HuH-7.5 (cell line): ENCODE data around the gene RPS27.

ENCODE experiments used
- DNase-seq: peaks from one replicate; pipeline ENCODE4 v3.0.0; 2011; ENCODE audit warnings: low spot score

The RPS27 gene

DNA sequence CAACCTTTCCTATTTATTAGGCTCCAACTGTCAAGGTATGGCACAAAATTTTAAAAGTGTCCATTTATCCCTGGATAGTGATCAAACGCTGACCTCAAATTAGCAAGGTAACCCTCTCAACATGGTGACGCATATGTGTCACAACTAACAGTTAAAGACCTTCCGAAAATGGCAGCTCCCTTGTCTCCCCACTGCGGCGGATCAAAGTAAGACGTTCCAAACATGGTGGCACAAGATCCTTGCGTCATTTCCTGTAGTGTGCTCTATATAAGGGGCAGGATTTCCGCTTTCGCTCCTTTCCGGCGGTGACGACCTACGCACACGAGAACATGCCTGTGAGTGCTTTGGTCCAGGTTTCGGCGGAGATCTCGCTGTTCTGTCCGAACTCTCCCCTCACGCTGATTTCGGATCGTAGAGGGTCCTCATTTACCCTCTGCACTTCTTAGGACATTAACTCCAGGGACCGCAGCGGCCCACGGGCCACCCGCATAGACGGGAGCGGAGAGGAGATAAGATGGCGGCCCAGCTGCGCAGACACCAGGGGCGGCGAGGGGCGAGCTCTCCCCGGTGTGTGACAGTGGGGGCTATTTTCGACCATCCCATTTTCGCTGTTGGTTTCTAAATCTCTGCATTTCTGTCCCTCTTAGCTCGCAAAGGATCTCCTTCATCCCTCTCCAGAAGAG lies at the start of gene RPS27:
TSS of gene RPS27 (plus strand) at position 295 of the 683 bp plus-strand sequence. CDS start at position 330, 35 bp downstream.
- peak; percentile 94 for DNase-seq

DNA sequence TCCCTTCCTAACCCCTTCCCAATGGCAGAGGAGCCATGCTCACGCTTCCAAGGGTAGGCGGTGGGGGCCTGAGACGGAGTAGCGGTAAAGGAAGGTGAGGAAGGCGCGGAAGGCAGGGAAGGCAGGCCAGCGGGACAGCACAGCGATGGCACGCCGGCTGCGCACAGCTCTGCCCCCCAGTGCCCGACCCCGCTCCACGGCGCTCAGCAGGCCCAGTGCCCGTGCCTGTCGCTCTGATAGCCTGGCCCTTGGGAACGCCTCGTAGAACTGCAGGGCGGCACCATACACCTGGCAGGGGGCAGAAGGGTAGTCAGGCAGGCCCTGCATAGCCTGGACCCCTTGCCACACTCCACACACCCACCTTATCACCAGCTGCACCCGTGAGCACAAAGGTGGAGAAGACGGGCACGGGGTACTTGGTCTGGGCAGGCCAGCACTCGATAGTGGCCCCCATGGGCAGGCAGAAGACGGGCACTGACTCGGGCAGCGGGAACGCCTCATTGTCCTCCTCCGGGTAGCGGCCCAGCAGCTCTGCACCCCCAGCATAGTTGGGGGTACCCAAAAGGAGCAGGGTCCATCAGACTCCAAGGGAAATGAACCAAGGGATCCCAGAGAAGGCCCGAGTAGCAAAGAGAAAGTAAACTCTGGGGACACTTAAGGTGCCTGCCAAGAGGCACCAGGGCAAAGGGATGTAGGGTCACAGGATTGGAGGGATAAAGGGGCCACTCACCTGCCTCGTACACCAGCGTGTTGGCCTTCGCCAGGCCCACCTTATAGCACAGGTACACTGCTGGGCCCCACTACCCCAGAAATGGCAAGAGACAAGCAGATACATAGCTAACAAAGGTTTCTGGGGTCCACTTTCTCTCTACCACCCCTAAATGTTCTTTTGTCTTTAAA lies 48.5 kb upstream of the RPS27 start:
- no peak for DNase-seq

DNA sequence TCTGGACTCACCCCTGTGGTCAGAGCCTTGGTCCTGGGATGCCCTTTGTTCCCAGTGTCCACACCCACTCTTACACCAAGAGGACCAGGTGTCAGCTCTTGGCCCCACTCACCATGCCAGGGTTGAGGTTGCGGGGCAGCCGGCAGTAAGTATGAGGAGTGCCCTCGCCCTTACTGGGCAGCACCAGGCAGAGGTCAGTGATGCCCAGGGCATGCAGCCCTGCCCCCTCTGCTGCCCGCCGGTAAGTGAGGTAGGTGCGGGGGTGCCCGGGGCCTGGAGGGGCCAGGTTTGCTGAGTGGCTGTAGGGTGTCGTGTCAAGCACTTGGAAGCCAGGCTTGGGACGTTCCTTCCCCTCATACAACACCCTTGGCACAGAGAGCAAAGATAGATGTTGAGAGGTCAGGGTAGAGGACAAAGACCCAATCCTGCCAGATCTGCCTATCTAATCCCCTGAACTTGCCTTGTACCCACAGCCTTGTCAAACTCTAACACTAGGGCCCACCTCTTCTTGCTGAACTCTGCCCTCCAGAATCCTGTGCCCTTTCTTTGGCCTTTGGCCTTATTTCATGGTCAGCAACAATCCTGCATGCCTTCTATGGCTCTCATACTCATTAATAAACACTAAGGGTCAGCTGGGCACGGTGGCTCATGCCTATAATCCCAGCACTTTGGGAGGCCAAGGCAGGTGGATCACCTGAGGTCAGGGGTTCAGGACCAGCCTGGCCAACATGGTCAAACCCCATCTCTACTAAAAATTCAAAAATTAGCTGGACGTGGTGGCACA lies 47.6 kb upstream of the RPS27 start:
- no peak for DNase-seq

DNA sequence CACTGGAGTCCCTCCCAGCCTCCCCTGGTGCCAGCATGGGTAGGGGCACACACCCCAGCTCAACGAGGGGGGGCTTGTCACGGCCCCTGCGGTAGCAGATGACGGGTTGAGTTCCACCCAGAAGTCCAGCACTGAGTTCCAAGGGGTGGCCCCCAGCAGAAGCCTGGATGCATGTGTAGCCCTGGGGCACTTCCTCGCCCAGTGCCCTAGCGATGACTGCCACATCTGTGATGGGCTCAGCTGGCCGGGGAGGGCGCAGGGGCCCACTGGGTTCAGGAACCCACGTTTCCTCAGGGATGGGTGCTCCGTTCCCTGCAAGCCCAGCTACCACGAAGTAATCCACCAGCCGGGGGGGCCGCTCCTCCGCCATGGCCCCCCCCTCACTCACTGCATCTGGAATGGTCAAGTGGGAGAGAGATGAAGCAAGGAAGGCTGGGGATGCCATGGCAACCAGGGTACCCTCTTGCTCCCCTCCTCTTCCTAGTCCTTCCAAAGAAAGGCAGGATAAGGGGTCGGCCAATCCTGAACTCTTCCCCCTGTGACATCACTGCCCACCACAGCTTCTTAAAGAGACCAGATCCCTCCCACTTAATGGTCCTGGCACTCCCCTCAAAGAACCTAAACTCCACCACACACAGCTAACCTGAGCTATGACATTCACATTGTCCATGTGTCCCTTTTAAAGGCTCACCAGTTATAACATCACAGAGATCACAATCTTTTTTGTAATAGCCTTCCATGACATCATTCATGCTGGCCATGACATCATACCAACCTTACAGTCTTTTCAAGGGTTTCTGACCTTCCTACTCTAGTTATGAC lies 46.3 kb upstream of the RPS27 start:
- DNase-seq: no peak

DNA sequence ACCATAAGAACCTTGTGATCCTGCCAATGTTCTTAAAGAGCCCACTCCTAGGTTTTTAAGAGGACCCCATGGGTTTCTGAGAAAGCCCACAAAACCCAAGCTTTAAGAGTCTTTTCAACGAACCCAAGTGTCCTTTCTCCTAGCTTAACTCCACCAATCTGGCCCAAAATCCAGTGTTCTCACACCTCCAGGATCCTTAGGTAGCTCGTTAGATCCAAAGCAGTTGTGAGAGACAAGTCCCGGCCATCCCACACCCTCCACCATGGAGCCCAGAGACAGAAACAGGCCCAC lies 45.8 kb upstream of the RPS27 start:
- DNase-seq: no peak

DNA sequence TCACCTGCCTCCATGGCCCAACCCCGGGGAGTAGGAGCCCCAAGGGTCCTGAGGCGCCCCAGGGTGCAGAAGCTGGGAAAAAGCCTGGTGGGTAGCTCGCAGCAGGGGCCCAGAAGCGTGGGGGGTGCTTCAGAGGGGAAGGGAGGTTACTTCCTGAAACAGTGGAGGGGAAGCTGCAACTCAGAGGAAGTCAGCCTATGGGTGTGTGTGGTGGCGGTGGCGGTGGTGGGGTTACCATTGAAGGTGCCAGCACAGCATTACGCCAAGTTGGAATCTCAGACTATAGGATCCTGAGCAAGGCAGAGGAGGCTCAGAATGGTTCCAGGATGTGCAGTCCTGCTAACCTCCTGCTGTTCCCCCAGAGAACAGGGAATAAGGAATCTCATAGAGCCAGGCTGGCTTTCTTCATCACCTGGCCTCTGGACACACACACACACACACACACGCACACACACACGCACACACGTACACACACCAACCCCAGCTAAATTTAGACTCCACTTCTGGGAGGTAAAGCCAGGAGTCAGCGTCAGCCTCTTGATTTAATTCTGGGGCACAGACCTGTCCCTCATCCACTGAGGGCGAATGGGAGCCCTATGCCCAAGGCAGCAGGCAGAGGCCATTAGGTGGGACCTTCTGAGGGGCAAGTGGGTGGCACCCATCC lies 45.3 kb upstream of the RPS27 start:
- DNase-seq: no peak

DNA sequence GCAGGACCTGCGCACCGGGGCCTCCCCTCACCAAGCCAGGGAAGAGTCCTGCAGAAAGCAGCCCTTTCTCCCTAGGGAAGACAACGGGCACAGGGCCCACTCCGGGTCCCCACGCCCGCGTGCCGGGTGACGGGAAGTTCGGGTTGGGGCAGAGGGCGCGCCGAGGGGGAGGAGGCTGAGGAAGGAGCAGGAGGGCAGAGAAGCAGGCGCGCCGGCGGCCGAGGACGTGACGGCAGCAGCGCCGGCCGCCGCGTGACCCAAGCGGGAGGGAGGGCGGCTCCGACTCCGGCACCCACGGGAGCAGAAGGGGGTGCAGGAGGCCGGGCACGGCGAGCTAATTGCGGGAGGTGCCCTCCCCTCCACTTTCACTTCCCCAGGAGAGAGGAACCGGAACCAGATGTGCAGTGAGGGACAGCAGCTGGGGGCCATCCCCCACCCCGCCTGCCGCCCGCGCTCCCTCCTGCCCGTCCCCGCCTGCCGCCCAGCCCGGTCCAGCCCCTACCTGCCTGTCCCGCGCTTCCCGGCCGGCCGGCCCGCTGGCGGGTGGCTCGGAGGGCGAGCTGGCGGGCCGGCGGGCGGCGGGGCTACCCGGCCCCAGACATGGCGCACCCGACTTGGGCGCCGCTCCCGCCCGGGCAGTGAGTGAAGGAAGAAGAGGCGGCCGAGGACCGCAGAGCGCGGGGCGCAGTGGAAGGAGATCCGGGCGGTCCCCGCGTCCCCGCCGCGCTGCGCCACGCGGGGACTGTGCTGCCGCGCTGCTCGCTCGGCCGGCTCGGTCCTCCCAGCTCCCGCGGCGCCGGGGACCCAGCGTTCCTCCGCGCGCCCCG lies 44.6 kb upstream of the RPS27 start:
- peak; percentile 83 for DNase-seq

DNA sequence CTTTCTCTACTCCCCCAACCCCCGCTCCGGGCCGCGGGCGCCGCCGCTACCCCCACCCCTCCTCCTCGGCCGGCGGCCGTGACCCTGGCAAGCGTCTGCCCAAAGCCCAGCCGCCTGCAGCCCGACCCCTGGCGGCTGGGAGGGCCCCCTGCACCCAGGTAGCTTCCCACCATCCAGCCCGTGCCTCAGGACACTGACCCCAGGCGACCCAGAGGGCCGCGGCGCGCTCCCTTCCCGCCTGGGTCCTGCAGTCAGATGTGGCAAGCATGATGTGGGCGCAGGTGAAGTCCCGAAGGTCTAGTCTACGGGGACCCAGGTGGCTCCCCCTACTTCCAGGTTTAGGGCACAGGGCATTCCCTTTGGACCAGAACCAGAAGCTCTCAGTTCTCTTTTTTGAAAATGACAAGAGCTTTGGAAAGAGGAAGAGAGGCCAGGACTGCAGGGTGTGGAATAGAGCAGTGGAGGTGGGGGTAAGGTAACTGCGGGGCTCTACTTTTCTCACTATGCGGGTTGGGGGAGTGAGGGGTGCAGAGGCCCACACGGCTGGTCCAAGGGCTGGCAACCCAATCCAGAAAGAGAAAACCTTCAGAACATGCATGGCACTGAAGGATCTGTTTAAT lies 43.8 kb upstream of the RPS27 start, which contains the start of gene DENND4B:
TSS of gene DENND4B (minus strand) at position 97 of the 620 bp plus-strand sequence. CDS start 2,344 bp downstream, outside the sequence.
- DNase-seq: peak; percentile 100

DNA sequence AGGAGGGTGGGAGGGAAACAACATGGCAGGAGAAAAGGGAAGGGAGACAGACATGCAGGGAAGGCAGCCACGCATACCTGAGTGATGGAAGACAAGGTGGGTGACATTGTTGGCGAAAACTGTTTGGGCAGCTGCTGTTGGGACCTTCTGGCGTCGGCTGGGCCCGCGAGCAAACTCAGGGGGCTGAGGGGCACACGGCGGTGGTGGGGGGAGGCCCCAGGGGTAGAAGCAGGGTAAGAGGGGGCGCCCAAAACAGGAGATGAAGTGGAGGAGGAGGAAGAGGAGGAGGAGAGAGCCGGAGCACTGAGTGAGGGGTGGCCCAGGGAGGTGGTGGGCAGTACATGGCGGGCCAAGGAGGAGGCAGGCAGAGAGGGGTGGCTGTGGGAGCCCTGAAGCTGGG lies 39.4 kb upstream of the RPS27 start:
- no peak for DNase-seq

DNA sequence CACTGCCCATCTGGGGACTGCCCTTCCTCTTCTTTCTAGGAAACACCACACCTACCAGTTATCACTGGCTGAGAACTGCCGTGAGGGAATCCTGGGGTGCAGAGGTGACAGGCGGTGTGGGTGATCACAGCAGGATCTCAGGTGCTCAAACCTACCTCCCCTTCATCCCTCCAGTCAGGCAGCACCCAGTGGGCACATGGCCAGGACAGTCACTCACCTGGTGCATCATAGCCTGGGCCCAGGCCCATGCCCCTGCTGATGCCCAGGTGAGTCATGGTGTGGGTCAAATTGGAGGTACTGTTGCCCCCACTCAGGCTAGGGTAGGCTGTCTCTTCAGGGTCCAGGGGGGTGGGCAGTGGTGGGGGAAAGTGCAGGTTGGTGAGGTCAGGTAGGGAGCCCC lies 38.8 kb upstream of the RPS27 start:
- no peak for DNase-seq

DNA sequence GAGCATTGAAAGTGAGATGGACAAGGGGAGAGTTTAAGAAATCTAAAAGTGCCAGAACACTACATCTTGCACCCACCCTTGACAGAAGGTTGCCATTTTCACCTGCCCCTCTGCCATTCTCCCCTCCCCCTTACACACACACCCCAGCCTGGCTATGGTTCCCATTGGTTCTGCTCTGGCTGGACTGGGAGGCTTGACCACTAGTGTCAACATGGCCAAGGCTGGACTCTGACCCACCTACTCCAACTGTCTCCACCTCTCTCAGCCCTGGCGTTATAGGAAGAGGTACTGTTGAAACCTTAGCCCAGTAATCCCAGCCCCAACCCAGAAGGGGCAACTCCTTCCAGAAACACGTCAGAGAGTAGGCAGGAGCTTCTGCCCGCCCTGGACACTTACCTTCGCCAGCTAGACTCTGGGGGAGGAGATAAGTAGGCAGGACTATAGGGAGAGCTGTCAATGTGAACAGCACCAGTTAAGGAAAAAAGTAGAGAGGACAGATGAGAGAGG lies 36.6 kb upstream of the RPS27 start:
- peak; percentile 89 for DNase-seq

DNA sequence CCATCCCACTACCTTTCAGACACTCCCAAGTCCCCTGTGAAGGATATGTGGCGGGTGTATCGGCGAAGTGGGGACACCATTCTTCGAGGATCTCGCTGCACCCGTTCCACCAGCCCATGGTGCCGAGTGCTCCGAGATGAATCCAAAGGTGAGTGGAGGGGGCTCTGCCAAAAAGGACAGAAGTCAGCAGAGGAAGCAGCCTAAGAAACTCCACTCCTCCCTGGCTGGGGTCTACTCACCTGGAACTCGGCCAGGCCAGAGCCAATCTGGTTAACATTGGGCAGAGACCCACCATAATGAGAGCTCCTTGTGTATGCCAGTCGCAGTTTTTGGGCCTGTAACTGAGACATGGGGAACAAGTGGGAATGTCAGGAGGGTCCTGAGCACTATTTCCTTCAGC lies 35.7 kb upstream of the RPS27 start:
- no peak for DNase-seq

DNA sequence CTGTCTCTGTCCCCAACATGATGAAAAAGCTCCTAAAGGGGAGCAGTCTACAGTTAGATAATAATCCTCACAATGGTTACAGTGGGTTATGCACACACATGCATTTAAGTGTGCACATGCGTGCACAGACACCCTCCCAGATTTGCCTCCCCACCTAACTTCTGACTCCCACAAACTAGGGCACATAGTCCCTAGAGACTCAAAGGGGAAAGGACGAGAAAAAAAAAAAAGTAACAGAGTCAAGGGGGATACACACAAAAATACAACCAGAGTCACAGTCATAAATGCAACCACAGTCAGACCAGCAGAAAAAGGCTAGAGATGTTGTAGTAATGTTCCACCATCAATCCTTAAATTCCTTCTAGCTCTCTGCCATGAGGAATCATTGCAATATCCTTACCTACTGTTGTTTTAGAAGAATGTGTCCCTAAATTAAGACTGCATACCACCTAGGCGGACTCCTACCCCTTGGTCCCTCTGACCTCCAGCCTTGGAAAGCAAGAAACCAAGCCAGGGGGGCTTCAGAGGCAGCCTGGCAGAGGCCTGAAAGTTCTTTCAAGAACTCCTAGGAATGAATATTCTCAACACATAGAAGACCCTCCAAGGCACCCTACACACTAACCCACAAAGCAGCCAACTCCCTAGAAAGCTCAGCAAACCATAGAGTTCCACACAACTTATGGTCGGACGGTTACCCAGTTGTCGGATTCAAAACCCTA lies 33.4 kb upstream of the RPS27 start:
- DNase-seq: no peak

DNA sequence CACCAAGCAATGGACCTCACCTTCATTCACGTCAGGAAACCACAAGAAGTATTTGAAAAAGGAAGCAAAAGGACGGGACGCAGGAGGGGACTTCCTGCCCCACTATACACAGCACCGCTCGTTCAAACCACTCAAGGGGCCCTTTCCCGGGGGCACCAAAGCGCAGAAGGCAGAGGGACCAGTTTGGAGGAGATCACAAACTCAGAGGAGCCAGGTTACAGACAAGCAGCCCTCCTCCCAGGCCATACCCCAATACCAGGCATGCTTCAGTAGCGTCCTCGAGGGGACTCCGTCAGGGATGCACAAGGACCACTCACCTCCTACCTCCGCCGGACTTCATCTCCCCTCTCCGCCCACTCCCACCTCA lies 32.8 kb upstream of the RPS27 start:
- no peak for DNase-seq

DNA sequence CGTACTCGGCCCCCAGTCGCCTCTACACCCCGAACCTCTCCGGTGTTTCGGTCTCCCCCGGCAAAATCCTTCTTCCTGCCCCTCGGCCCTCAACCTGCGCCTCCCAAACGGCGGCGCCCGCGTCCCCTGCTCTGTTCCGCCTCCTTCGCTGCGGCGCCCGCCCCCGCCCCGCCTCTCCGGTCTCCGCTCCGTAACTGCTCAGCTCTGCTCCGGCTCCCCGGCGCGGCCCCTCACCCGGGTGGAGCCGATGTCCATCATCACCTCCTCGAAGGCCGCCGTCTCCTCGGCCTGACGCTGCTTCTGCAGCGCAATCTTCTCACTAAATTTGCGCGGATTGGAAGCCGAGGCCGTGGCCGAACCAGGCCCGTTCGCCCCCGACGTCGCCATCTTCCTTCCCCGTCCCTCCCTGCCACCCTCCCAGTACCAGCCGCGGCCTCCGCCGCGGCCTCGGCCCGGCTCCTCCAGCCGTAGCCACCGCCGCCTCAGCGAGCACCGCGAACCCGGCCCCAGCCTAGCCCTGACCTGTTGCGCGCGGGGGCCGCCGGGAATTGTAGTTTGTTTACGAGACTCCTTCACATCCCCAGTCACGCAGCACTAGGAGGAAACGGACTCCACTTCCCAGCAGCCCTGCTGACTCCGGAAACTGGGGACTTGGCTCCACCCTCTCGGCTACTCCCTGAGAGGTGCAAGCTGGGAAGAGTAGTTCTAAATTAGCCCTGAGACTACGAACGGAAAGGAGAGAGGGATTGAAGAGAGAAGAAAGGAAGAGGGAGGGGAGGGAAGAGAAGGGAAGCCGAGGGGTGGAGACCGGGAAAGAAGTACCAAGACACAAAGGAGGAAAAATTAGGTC lies 32.2 kb upstream of the RPS27 start, which contains the start of gene CRTC2:
TSS of gene CRTC2 (minus strand) at position 502 of the 850 bp plus-strand sequence. CDS start at position 387, 115 bp downstream.
- DNase-seq: peak; percentile 99

DNA sequence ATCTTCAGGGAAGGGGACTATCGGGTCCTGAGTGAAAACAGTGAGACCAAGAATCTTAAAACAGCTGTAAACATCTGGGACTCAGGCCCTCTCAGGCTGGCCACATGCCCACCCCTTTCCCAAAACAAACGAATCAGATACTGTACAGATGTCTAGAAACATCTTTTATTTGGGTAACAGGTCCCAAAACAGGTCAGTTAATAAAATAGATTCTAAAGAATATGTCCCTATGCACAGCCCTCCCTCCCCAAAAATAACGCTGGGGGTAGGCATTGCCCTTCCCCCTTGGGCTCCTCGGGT lies 31.7 kb upstream of the RPS27 start:
- DNase-seq: no peak

DNA sequence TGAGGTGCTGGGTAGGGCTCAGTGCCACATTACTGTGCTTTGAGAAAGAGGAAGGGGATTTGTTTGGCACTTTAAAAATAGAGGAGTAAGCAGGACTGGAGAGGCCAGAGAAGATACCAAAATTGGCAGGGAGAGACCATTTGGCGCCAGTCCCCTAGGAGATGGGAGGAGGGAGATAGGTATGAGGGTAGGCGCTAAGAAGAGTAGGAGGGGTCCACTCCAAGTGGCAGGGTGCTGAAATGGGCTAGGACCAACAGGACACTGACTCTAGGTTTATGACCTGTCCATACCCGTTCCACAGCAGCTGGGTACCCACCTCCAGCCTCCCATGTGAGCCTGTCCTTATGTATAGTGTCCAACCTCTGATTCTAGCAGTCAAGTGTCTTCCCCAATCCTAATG lies 31.1 kb upstream of the RPS27 start:
- no peak for DNase-seq

DNA sequence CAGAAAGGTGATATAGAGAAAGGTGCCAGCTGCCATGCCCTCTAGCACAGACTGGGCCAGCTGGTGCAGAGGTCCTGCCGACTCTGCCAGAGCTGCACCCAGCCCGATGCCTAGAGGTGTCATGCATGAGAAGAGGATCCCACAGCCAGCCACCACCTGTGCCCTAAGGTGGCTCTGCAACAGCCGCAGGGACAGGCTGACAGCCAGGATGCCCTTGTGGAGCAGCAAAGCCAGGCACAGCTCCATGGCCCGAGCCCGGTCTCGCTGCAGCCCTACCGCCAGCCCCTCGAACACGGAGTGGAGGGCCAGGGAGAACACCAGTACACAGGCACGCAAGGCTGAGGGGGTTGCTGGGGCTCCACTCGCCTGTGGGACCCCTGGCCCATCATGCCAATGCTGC lies 30.4 kb upstream of the RPS27 start:
- no peak for DNase-seq
